CD4-positive, alpha-beta T cell treated with Interleukin-21 for 1 hour (primary cell): ENCODE results near the gene ZNF8.
"Not testable (repeated sequence)": the region's sequence is repeated elsewhere in the genome, so short reads cannot be mapped to it uniquely, and the experiment has no call there.

Source experiments
- DNase-seq: peaks from one replicate; pipeline ENCODE4 v3.0.0-alpha.2; 2020

The ZNF8 gene

DNA sequence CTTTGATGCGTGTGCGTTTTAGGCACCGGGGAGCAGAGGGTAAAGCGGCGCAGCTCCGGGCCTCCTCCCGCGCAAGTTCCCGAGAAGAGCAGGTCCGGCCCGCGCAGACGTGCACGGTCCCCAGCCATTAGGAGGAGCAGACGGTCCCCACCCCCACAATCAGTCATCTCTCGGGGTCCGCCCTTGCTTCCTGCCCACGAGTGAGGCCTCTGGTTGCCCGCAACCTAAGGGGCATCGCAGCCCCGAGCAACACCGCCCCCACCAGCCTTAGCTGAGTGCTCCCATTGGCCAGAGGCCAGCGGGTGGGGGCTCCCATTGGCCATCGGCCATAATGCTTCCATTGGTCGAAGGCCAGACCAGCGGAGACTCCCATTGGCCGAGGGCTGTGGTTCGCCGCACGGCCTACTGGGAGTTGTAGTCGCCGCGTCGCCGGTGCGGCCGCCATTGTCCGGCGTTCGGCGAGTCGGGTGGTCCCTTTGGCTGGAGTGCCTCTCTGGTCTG, at the start of gene ZNF8:
Gene ZNF8, plus strand, starts transcription at position 415 of the 501 bp plus-strand sequence. CDS start 127 bp downstream, outside the sequence.
- DNase-seq: peak; percentile 98

DNA sequence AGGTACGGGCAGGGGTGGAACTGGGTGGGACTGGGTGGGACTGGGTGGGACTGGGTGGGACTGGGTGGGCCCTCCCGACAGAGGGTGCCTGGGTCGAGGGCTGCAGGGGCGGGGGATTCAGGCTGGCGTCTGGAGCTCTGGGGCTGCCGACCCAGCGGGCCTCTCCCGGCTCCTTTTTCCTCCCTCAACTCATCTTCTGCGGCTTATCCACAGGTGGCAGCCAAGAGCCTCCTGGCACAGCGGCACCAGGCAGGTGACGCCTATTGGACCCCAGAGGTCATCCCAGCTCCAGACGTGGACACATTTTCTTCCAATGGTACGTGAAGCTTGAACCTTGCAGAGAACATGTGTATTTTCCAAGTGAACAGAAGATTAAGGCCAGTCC, 49.5 kb upstream of the ZNF8 start:
- peak; percentile 31 for DNase-seq

- no peak for DNase-seq
These were observed 41.4 kb upstream of the ZNF8 start for GRCh38 chr19:58237324-58237723.

DNA sequence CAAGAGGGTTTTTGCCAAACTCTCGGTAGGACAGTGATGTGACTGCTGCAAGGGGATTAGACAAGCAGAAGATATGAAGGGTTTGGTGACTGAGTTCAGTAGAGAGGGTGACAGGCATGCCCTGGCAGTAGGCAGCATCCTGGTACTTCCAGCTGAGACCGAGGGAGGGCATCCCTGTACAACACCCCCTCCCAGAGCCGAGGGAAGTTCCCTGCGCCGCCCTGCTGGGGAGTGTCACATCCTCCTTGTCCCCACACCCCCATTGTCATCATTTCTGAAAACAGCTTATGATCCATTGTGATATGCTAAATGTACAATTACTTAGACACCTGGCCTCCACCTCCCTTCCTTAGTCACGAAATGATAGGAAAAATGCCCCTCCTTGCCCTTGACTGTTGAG, 35.4 kb upstream of the ZNF8 start:
- DNase-seq: no peak

GRCh38 chr19:58248886-58249285, 29.9 kb upstream of the ZNF8 start:
- DNase-seq: no peak

DNA sequence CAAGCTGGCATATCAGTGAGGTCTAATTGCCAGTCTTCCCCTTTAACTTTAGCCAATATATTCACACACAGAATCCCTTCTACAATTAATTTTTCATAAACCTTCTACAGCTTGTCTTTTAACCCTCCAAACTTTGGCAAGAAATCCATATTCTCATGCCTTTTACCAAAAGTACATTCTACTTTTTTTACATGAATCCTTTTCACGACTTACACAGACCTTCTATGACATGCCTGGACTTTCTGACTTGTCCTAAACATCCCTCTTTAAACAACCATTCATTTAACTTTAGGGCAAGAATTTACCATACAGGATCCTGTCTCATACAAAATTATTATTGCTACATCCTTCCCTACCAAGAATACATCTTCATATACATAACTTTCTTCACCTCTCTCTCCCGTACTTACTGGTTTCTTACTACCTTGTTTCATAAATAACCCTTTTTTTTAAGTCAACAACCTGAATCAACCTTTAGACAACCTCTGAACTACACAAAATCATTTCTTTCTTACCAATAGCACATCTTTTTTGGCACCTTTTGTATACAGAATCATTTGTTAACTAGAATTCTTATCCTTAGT, 26.6 kb upstream of the ZNF8 start:
- DNase-seq: no peak

DNA sequence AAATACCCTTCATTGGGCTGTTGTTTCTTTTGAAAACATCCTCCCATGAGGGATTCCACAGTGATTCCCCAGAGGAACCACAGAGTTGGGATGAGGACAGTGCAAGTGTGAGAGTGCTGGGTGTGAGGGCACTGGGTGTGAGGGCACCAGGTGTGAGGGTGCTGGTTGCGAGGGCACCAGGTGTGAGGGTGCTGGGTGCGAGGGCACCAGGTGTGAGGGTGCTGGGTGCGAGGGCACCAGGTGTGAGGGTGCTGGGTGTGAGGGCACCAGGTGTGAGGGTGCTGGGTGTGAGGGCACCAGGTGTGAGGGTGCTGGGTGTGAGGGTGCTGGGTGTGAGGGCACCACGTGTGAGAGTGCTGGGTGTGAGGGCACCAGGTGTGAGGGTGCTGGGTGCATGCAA, 20.5 kb upstream of the ZNF8 start:
- DNase-seq: not testable (repeated sequence)

GRCh38 chr19:58261600-58261967, 17.2 kb upstream of the ZNF8 start:
- no peak for DNase-seq

DNA sequence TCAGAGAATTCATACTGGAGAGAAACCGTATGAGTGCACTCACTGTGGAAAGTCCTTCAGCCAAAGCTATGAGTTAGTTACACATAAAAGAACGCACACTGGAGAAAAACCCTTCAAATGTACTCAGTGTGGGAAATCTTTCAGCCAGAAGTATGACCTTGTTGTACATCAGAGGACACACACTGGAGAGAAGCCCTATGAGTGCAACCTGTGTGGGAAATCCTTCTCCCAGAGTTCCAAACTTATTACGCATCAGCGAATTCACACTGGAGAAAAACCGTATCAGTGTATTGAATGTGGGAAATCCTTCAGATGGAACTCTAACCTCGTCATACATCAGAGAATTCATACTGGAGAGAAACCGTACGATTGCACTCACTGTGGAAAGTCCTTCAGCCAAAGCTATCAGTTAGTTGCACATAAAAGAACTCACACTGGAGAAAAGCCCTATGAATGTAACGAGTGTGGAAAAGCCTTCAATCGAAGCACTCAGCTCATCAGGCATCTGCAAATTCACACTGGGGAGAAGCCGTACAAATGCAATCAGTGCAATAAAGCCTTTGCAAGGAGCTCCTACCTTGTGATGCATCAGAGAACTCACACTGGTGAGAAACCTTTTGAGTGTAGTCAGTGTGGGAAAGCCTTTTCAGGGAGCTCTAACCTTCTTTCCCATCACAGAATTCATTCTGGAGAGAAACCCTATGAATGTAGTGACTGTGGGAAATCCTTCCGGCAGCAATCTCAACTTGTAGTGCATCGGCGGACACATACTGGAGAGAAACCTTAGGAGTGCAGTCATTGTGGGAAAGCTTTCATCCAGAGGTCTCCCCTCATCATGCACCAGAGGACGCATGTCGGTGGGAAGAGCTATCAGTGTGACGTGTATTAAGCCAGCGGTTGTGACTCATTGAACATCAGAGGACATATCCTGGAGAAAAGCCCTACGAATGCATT, 16.5 kb upstream of the ZNF8 start:
- DNase-seq: no peak

DNA sequence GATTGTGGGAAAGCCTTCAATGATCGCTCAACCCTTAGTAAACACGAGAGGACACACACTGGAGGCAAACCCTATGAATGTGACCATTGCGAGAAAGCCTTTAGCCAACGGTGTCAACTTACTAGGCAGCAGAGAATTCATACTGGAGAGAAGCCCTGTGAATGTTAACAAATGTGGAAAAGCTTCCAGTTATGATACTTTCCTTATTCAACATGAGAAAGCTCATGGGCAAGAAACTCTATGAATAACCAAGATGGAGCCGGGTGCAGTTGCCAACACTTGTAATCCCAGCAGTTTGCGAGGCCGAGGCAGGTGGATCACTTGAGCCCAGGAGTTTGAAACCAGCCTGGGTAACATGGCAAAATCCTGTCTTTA, 15.8 kb upstream of the ZNF8 start:
- no peak for DNase-seq

GRCh38 chr19:58265100-58265499, 13.7 kb upstream of the ZNF8 start:
- no peak for DNase-seq

DNA sequence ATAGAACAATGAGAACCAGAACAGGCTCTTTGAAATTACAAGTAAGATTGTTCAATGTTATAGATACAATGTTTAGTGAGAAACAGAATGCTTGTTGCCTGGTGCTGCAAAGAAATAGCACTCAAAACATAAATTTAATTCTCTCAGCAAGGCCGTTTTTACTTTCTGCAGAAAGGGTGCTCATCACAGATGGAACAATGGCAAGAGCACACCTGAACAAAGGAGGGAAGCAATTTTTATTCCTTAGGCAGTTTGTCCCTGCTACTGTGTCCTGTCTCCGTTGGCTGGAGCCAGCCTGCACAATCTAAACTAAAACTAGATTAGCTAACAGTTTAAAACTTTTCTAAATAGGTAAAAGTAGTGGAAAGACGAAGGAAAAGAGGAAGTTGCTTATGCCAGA, 10.4 kb upstream of the ZNF8 start:
- no peak for DNase-seq

GRCh38 chr19:58274771-58275201, 4.0 kb upstream of the ZNF8 start:
- DNase-seq: no peak

- DNase-seq: no peak
These were observed 3.2 kb upstream of the ZNF8 start for GRCh38 chr19:58275564-58275963.

DNA sequence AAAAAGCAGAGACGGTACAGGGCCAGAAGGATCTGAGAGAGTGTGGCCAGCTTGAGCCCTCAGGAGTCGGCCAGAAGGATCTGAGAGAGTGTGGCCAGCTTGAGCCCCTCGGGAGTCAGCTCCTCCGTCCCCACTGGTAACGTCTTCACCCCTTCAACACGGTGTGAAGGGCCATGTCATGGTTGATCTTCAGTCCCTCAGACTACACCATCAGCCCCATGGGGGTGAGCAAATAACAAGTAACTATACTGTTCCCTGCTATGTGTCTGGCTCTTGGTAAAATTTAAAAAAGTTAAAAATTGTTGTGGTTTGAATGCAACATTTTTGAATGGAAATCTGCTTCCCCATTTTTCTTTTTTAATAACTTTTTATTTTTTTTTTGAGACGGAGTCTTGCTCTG, 1.6 kb upstream of the ZNF8 start:
- no peak for DNase-seq

- DNase-seq: no peak
These were observed 811 bp upstream of the ZNF8 start for GRCh38 chr19:58277748-58278540.

GRCh38 chr19:58279042-58279924, 528 bp downstream of the ZNF8 start:
- peak; percentile 50 for DNase-seq

GRCh38 chr19:58279925-58280316, 1.2 kb downstream of the ZNF8 start:
- no peak for DNase-seq

DNA sequence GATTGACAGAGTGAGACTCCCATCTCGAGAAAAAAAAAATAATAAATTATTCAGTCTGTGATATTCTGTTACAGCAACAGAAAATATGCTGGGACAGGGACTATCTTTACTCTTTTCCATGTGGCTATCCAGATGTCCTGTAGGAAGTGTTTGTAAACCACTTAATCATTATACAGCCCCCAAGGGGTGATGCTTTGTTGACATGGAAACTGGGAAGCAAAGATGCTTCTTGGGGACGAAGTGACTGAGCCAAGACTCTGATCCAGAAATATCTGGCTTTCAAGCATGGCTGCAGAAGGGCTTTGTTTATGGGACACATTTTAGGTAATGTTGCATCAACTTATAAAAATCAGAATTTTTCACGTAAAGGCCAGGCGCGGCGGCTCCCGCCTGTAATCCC, 5.4 kb downstream of the ZNF8 start:
- DNase-seq: no peak

- DNase-seq: no peak
These were observed 13.2 kb downstream of the ZNF8 start for GRCh38 chr19:58291943-58292342.

GRCh38 chr19:58294743-58295374, 16.1 kb downstream of the ZNF8 start:
- no peak for DNase-seq

GRCh38 chr19:58296104-58296503, 17.3 kb downstream of the ZNF8 start:
- no peak for DNase-seq
